Right cardiac atrium (tissue), 5 donors: ENCODE measurements around the gene EIF4EBP3. TPM values are rescaled to one million over a fixed set of nuclear protein-coding genes. Genes with fewer than 3 reads are reported as not detected.

Experiments used
- ATAC-seq, 2 donors: fragments of 200-7000 bp; cut with Tn5 transposase; one replicate each; pipeline versions ENCODE4 v1.8.0 to v1.9.1; 2020; ENCODE audit warnings: moderate library complexity in 2 of 2, mild to moderate bottlenecking in 1 of 2
- DNase-seq, 3 donors: peaks; one replicate each; pipeline ENCODE4 v3.0.0-alpha.2; 2020
- H3K27ac ChIP-seq: one replicate; pipeline ENCODE4 v1.5.1; 2013; ENCODE audit warnings: mild to moderate bottlenecking, low read length, control low read depth, moderate library complexity
- H3K27me3 ChIP-seq: one replicate; pipeline ENCODE4 v1.6.1; 2013; ENCODE audit not compliant: control insufficient read depth, insufficient read depth
- H3K4me1 ChIP-seq: one replicate; pipeline ENCODE4 v1.6.1; 2013; ENCODE audit warnings: low read length; ENCODE audit not compliant: control insufficient read depth, insufficient read depth
- H3K4me3 ChIP-seq: one replicate; pipeline ENCODE4 v1.5.1; 2013; ENCODE audit warnings: low read length, control low read depth
- H3K9me3 ChIP-seq: one replicate; pipeline ENCODE4 v1.6.1; 2013; ENCODE audit warnings: low read length; ENCODE audit not compliant: control insufficient read depth
- WGBS: extraction: QIAGEN DNeasy Blood & Tissue Kit; methylation state at CpG from one replicate; pipeline ENCODE4 v1.1.7; 2013; 5-methylcytosine and 5-hydroxymethylcytosine counted together
- intact Hi-C, 4 donors: fragments of 100-400 bp; cut with DNase I; formaldehyde crosslinking; loops; one replicate each; pipeline versions ENCODE4 v1.11.0 to v1.14.0; 2022 to 2023
- polyA plus RNA-seq: library from polyadenylated mRNA; stranded (reverse); fragments of 200-250 nt; gene quantifications from one replicate; pipeline ENCODE4 v1.2.3, GENCODE V29; 2013
- total RNA-seq, 4 donors: library from RNA; stranded (reverse); fragmentation: NEBNext Ultra II Directional; extraction: Animal tissue kit (Norgen Biotek cat#: 25700); gene quantifications; one replicate each; pipeline ENCODE4 v1.2.1, GENCODE V29; 2021
- donor health status: healthy with polysubstance abuse.
- donor health status: DM: no; HTN: yes; CAD: no.
- donor health status: DM: no; HTN: no; CAD: no.
- donor health status: DM: no; HTN: yes; CAD: no; lungs with severe emphysema.
- donor health status: DM: yes; HTN: yes; CAD: no.

EIF4EBP3 gene
- total and polyA plus RNA-seq, 5 donors, result 11.2 to 24.6 (median 13.4) TPM

DNA sequence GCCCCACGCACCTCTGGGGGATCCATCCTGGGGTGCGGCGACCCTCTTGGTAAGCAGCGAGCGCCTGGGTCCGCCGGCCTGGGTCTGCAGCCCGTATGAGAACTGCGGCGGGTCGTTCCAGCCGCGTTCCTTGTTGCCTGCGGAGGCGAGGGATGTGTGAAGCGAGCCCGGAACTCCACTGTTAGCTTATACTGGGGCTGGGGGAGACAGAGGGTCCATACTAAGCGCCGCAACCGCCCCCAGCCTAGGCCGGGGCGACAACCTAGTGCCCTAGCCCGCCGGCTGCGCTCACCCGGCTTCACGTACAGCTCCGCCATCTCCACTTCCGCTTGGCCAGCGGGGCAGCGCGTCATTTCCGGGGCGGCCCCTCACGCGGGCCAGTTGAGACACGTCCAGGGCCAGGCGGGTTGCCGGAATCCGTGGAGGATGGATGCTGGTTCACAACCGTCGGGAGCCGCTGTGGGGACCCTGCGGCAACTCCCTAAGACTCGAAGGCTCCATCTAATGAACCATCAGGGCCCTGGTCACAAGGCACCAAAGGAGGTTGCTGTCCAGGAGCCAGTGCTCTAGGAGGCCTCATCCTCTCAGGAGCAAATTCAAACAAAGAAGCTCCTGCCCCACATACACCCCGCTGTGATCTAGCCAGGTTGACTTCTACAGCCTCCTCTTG, 9.8 kb downstream of the EIF4EBP3 start, which contains the start of gene SRA1:
TSS of gene SRA1 (minus strand) at position 338 of the 670 bp plus-strand sequence. CDS start at position 317, 21 bp downstream.
- H3K27ac ChIP-seq, result peak within 1 kb of the TSS; percentile 92
- intact Hi-C loops, result loop anchor here in 2 of 4 donors (5.0 kb wide), 2 partner anchors 80 to 85 kb away; partner anchors contain the start of gene TMCO6 (in 1 of the 2)
- no peaks in the 10 kb centered on the region for H3K9me3 ChIP-seq
- peaks cover 8% of the 10 kb centered on the region for H3K4me1 ChIP-seq
- under 1% methylated on average over 46 of the region's 46 CpGs for WGBS
- no peaks in the 10 kb centered on the region for H3K27me3 ChIP-seq
- H3K4me3 ChIP-seq, result peak within 1 kb of the TSS; percentile 83
- ATAC-seq (peak; percentile 96), DNase-seq (peak; percentile 93 to 97 (median 97))

DNA sequence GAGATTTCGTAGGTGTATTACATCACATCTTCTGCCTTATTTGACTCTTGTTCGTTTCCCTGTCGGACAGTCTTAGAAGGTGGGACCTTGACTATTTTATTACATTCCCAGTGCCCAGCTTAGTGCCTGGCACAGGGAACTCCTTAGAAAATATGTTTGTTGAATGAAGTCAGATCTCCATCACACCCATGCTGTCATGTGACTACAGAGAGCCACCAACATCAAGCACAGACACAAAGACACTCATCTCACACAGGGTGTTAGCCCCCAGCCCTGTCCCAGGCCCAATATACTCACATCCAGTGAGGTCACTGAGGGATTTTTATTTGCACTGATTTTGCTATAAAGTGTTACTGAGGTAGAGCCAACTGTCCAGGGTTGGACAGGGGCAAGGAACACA, 10.5 kb downstream of the EIF4EBP3 start:
- 88% methylated on average over 3 of the region's 3 CpGs for WGBS
- no peaks in the 10 kb centered on the region for H3K27me3 ChIP-seq
- ATAC-seq (no peak), DNase-seq (no peak)
- no peak overlapping the region for H3K4me3 ChIP-seq
- peak overlapping the region; percentile 67 for H3K27ac ChIP-seq
- H3K4me1 ChIP-seq, result peaks cover 8% of the 10 kb centered on the region
- no peaks in the 10 kb centered on the region for H3K9me3 ChIP-seq
- intact Hi-C loops, result loop anchor here in 2 of 4 donors (5.0 kb wide), 2 partner anchors 79 to 84 kb away; partner anchors contain the start of gene TMCO6 (in 1 of the 2)

DNA sequence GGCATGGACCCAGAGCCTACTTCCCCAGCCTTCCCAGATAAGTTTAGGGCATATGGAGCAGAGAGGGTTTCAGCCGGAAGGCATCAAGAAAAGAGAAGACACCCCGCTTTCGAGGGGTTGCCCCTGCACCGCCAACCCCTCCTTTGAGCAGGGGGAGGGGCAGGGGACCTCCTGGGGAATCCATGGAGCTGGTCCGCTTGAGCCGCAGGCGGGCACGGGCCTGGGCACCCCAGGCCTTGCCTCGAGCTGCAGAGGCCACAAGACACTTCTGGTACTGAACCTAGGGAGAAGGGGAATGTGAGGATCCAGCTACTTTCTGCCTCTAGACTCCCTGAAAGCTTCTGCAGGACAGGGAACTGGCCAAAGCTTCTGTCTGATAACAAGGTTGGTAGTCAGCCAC, 11.1 kb downstream of the EIF4EBP3 start:
- Histone ChIP-seq H3K9me3 (no peaks in the 10 kb centered on the region), H3K4me1 (peaks cover 11% of the 10 kb centered on the region), H3K27ac (no peak overlapping the region), H3K4me3 (no peak overlapping the region), H3K27me3 (no peaks in the 10 kb centered on the region)
- no peak for DNase-seq
- ATAC-seq, result no peak
- intact Hi-C loops, result loop anchor here in 2 of 4 donors (5.0 kb wide), 2 partner anchors 79 to 84 kb away; partner anchors contain the start of gene TMCO6 (in 1 of the 2)
- 92% methylated on average over 9 of the region's 9 CpGs for WGBS

DNA sequence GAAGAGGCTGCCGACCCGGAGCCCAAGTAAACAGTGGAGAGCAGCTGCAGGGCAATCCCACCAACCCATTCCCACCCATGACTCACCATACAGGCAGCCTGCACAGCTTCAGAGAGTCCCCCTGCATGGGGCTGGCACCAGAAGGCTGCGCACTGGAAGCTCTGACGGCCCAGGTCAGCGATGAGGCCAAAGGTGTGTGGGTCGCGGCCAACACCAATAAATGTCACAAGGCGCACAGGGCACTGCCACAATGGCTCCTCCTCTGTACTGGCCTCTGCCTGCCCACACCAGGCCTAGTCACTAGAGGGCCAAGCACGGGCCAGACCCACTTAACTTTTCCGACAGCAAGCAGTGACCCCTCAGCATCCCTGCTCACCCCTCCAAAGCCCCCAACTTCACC, 12.8 kb downstream of the EIF4EBP3 start:
- Histone ChIP-seq H3K4me3 (no peak overlapping the region), H3K27ac (no peak overlapping the region), H3K9me3 (no peaks in the 10 kb centered on the region), H3K27me3 (no peaks in the 10 kb centered on the region), H3K4me1 (peaks cover 10% of the 10 kb centered on the region)
- intact Hi-C loops, result loop anchor here in 1 of 4 donors (10.0 kb wide), 1 partner anchor 75 kb away; the partner anchor contains the start of genes CD14 and TMCO6
- ATAC-seq (no peak), DNase-seq (no peak)
- 91% methylated on average over 10 of the region's 10 CpGs for WGBS

DNA sequence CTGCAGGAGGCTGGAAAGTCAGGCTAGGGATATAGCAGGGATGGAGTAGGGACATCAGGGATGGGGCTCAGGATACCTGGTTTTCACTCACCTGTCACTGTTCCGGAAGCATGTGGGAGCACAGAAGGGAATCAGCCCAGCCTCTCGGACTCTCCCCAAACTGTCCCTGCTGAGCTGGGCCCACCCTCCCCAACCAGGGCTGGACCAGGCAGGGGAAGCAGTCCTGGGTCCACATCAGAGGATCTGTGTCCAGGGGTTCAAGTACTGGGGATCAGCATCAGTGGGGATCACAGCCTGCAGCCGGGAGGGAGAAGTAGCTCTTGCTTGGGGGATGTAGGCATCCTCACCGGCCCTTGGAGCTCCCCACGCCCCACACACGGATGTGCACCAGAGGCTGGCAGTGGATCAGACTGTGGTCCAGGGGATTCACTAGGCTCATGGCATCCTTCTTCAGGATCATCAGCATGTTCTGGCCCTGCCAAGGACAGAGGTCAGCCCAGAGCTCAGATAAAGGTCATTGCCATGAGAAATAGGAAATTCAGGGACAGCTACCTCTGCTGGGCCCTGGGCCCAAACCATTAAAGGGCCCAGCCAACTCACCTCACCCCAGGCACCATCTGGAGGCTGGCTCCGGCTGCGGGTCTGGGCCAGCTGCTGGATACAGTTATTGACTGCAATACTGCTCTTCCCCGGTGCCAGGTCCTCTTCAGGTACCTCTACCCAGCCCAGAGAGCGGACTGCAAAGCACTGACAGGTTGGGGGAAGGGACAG, 14.5 kb downstream of the EIF4EBP3 start:
- ATAC-seq, result no peak
- 90% methylated on average over 10 of the region's 10 CpGs for WGBS
- no peak for DNase-seq
- Histone ChIP-seq H3K4me3 (no peak overlapping the region), H3K27ac (no peak overlapping the region), H3K9me3 (no peaks in the 10 kb centered on the region), H3K27me3 (no peaks in the 10 kb centered on the region), H3K4me1 (peaks cover 8% of the 10 kb centered on the region)
- intact Hi-C loops, result loop anchor here in 1 of 4 donors (10.0 kb wide), 1 partner anchor 73 kb away; the partner anchor contains the start of genes CD14 and TMCO6

DNA sequence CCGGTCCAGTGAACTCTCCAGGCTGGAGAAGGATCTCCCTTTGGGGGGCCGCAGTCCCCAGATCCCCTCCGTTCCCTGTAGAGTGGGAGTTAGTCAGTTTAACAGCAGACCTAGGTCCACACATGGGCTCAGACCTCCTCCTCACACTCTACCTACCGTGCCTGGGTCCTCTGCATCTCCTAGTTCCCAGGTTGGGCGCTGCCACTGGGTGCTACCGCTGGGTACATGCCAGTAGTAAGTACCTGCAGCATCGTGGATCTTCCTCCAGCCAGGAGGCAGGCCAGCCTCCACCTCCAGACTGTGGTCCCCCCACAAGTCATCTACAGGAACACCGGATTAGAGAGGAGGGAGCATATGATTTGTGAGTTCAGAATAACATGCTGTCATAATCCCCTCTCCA, 16.1 kb downstream of the EIF4EBP3 start:
- DNase-seq (peak in 2 of 3 donors; percentile 55 to 66), ATAC-seq (no peak)
- Histone ChIP-seq H3K4me1 (peaks cover 11% of the 10 kb centered on the region), H3K27me3 (no peaks in the 10 kb centered on the region), H3K9me3 (no peaks in the 10 kb centered on the region), H3K4me3 (peak overlapping the region; percentile 58), H3K27ac (peak overlapping the region; percentile 84)
- 70% methylated on average over 8 of the region's 8 CpGs for WGBS
- intact Hi-C loops, result loop anchor here in 1 of 4 donors (10.0 kb wide), 1 partner anchor 71 kb away; the partner anchor contains the start of genes CD14 and TMCO6

DNA sequence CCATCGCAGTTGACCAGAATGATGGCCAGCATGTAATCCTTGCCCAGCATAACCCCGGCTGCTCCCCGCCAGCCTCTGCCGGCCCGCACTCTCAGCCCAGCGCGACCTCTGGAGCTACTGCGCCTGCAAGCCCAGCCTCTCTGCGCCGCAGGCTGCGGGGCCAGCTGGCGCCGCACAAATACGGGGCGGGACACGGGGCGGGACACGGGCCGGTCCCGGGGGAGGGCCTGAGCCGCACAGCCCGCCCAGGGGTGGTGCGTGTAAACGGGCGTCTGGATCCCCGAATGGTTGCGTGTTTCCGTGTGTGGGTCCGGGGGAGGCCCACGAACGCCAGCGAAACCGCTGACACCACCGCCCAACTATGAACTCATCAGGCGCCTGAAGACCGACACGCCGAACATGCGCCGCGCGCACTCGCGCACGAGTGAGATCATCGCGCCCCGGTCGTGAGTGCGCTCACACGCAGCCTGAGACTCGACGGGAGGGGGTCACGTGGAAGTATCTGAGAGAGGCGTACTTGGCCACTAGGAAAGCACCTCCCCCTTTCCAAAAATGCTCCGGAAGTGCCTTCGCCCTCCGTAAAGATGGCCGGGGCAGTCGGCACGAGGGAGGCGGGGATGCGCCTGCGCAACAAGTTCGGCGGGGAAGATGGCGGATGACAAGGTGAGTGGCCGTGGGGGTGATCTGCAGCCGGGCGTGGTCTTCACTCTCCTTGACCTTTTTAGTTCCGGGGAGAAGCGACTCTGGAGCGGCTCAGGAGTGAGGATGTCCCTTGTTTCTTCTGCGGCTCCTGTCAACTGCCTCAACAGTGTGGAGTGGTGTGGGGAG, 16.9 kb downstream of the EIF4EBP3 start, which contains the start of the genes APBB3 and SLC35A4:
TSS of gene APBB3 (minus strand) at position 403 of the 828 bp plus-strand sequence. CDS start at position 50, 353 bp downstream.
TSS of gene SLC35A4 (plus strand) at position 633 of the 828 bp plus-strand sequence. CDS start 2,342 bp downstream, outside the sequence.
- H3K27ac ChIP-seq, result peak within 1 kb of the TSS; percentile 84
- intact Hi-C loops, result loop anchor here in 3 of 4 donors (5.0 to 10.0 kb wide), 2 partner anchors 68 to 70 kb away; partner anchors contain the start of genes CD14 (in 3 of the 3) and TMCO6 (in 1 of the 3)
- no peaks in the 10 kb centered on the region for H3K9me3 ChIP-seq
- DNase-seq, result peak; percentile 98
- H3K4me1 ChIP-seq, result peaks cover 14% of the 10 kb centered on the region
- ATAC-seq, result peak; percentile 94 to 96
- under 1% methylated on average over 74 of the region's 74 CpGs for WGBS
- peak within 1 kb of the TSS; percentile 58 for H3K4me3 ChIP-seq
- no peaks in the 10 kb centered on the region for H3K27me3 ChIP-seq

DNA sequence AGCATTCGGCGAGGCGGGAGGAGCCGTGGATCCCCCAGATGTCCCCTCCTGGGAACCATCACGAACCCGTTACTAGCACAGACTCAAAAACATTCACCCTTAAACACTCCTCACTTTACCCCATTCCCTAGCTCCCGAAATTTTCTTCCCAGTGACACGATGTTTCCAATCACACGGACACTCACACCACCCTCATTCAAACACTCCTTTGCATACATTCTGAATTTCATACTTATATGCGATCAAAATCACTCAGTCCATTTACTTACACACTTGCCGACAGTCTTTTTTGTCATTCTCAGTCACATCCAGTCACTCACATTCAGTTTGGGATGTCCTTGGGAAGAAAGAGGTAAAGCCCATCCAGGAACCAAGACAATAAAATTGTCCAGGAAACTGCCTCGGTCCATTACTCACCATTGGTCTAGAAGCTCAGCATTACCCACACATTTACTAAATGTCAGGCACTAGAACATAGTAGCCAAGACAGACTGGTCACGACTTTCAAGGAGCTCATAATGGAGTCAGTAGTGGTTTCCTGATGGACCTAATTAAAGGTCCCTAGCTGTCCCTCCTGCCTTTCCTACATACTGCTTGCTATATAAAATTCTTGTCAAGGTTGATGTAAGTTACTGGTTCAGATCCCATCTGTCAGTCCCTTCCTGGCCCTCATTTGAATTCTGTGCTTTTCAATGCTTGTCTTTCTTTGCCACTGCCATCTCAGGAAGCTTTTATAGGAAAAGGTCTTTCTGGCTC, 17.7 kb downstream of the EIF4EBP3 start:
- 7% methylated on average over 13 of the region's 13 CpGs for WGBS
- intact Hi-C loops, result loop anchor here in 3 of 4 donors (5.0 to 10.0 kb wide), 2 partner anchors 67 to 70 kb away; partner anchors contain the start of genes CD14 (in 3 of the 3) and TMCO6 (in 1 of the 3)
- H3K4me1 ChIP-seq, result peaks cover 14% of the 10 kb centered on the region

DNA sequence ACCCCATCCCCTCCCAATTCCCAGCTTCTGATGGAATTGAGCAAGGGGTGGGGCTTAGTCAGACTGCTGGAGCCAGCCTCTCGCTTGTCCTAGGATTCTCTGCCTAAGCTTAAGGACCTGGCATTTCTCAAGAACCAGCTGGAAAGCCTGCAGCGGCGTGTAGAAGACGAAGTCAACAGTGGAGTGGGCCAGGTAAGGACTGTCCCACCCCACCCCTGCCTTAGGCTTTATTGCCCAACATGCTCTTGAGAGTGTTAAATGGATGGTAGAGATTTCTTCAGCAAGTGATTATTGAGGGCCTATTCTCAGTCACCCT, 18.3 kb downstream of the EIF4EBP3 start:
- H3K27me3 ChIP-seq, result no peaks in the 10 kb centered on the region
- H3K4me1 ChIP-seq, result peaks cover 16% of the 10 kb centered on the region
- intact Hi-C loops, result loop anchor here in 3 of 4 donors (5.0 to 10.0 kb wide), 2 partner anchors 67 to 69 kb away; partner anchors contain the start of genes CD14 (in 3 of the 3) and TMCO6 (in 1 of the 3)
- DNase-seq (no peak), ATAC-seq (no peak)
- peak overlapping the region; percentile 58 for H3K4me3 ChIP-seq
- 80% methylated on average over 4 of the region's 4 CpGs for WGBS
- no peak overlapping the region for H3K27ac ChIP-seq
- H3K9me3 ChIP-seq, result no peaks in the 10 kb centered on the region

More for the DNA sequence above, 17.7 kb downstream of the EIF4EBP3 start:
- H3K9me3 ChIP-seq, result no peaks in the 10 kb centered on the region
- DNase-seq (no peak), ATAC-seq (no peak)
- H3K27me3 ChIP-seq, result no peaks in the 10 kb centered on the region
- H3K4me3 ChIP-seq, result peak overlapping the region; percentile 58
- H3K27ac ChIP-seq, result peak overlapping the region; percentile 84
